AG04449 (cell line): Measurements from ENCODE around the gene EGFLAM.

Experiments
- CTCF ChIA-PET: fragments of 350-600 bp; formaldehyde crosslinking; extraction: SDS; loops from one replicate; lab custom pipeline; 2021; ENCODE audit warnings: antibody characterized with exemption; lab: Yijun Ruan, JAX
- POLR2A ChIA-PET: fragments of 400-600, 350-600 bp; formaldehyde crosslinking; extraction: SDS; loops from one replicate; lab custom pipeline; 2020; ENCODE audit warnings: antibody characterized with exemption, inconsistent platforms; lab: Yijun Ruan, JAX
- DNase-seq: peaks from one replicate; pipeline ENCODE4 v3.0.0-alpha.2; 2010; ENCODE audit warnings: low read depth, low spot score
- H3K4me3 ChIP-seq: 2 replicates; pipeline ENCODE4 v1.5.1; 2011; ENCODE audit warnings: low read depth, mild to moderate bottlenecking, control low read depth, low read length
- TF ChIP-seq, protein P1 (sequence below): IDR thresholded peaks from one replicate; pipeline ENCODE4 v1.5.1; 2011; ENCODE audit warnings: mild to moderate bottlenecking, moderate library complexity, low read length, control low read depth, inconsistent platforms; ENCODE audit not compliant: insufficient read depth; ENCODE audit errors: missing control alignments

The EGFLAM gene

DNA sequence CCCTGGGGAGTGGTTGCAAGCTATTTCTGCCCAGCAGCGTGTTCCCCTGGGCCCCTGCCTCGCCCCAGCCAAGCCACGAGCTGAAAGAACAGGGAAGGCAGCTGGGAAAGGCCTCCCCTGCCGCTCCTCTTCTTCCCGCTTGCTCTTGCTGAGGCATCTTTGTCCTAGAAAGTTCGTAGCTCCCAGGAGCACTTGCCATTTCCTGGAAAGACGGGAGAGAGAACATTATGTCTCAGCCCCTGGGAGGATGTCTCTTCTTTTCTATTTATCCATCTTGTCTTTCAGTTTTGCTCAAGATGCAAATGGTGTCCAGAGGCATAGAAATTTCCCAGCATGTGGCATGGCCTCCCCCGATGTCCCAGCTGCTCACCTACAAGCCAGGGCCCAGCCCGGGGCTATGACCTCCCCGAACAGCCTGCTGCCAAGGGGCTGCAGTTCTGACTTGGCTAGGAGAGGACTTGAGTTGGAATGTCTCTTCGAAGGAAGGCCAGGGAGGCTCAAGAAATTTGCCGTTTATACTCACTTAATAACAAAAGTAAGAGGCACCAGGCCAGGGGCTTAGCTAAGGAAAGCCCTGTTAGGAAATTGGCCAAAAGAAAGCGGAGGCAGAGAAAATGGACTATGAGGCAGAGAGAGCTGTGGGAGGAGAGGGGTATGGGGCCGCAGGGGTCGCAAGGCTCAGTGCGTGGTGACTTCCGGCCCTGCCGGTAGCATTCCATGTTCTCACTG is 210.8 kb downstream of the EGFLAM start:
- DNase-seq, result no peak
- CTCF ChIA-PET, result interaction anchor here (1.1 to 4.2 kb wide), 8 partner anchors 9 to 340 kb away, joined by 3 to 22 read pairs (median 4); no protein-coding TSS in a partner anchor
- H3K4me3 ChIP-seq, result no peak overlapping the region
- TF ChIP-seq, protein P1, sequence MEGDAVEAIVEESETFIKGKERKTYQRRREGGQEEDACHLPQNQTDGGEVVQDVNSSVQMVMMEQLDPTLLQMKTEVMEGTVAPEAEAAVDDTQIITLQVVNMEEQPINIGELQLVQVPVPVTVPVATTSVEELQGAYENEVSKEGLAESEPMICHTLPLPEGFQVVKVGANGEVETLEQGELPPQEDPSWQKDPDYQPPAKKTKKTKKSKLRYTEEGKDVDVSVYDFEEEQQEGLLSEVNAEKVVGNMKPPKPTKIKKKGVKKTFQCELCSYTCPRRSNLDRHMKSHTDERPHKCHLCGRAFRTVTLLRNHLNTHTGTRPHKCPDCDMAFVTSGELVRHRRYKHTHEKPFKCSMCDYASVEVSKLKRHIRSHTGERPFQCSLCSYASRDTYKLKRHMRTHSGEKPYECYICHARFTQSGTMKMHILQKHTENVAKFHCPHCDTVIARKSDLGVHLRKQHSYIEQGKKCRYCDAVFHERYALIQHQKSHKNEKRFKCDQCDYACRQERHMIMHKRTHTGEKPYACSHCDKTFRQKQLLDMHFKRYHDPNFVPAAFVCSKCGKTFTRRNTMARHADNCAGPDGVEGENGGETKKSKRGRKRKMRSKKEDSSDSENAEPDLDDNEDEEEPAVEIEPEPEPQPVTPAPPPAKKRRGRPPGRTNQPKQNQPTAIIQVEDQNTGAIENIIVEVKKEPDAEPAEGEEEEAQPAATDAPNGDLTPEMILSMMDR, result no peak
- POLR2A ChIA-PET, result no interaction called here

GRCh38 chr5:38469707-38470267 is 211.4 kb downstream of the EGFLAM start:
- ChIA-PET CTCF (interaction anchor here (1.3 to 4.2 kb wide), 3 partner anchors 28 to 339 kb away, joined by 4 to 22 read pairs (median 16); no protein-coding TSS in a partner anchor), POLR2A (no interaction called here)
- TF ChIP-seq, protein P1, result no peak
- H3K4me3 ChIP-seq, result no peak overlapping the region
- no peak for DNase-seq

DNA sequence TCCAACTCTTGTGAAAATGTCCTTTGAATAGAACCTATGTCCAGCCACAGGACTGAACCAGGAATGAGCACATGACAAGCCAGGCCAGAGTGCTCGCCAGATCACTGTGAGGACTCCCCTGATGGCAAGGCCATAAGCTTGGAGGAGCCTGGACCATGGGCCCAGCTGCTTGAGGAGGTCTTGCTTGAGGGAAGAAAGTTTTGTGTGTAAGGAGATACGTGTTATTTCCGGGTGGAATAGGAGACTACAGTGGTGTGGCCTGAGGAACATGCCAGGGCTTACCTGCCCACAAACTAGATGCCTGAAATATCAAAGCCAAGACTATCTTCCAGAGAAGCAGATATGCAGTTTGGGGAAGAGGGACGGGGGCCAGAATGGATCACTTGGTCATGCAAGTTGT is 213.3 kb downstream of the EGFLAM start:
- TF ChIP-seq, protein P1, result no peak
- POLR2A ChIA-PET, result no interaction called here
- DNase-seq, result no peak
- no peak overlapping the region for H3K4me3 ChIP-seq
- CTCF ChIA-PET, result no interaction called here

- TF ChIP-seq, protein P1, result no peak
- POLR2A ChIA-PET, result no interaction called here
- no peak overlapping the region for H3K4me3 ChIP-seq
- CTCF ChIA-PET, result interaction anchor here (0.9 to 1.0 kb wide), 2 partner anchors 31 to 78 kb away, joined by 3 to 4 read pairs; no protein-coding TSS in a partner anchor
- no peak for DNase-seq
These were observed 214.2 kb downstream of the EGFLAM start for GRCh38 chr5:38472541-38472940.

DNA sequence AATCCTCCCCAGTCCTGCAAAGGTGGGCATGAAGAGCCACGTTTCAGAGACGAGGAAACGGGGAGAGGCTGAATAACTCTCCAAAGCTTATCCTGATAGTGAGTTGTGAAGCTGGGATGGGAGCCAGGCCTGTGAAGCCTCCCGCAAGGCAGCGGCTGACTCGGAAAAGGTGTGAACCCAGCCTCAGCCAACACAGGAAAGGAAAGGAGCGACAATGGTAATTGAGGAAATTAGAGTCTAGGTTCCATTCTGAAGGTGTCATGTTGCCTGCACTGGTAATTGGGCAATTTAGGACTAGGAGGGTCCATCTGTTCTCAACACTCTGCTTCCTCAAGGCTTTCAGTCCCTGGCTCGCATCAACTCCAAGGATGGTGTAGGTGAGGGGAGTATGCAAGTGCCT is 214.6 kb downstream of the EGFLAM start:
- DNase-seq, result no peak

GRCh38 chr5:38478166-38478565 is 219.8 kb downstream of the EGFLAM start:
- DNase-seq, result no peak
- ChIA-PET POLR2A (no interaction called here), CTCF (interaction anchor here (1.5 kb wide), 2 partner anchors 10 to 95 kb away, joined by 5 to 6 read pairs; no protein-coding TSS in a partner anchor)
- no peak overlapping the region for H3K4me3 ChIP-seq
- TF ChIP-seq, protein P1, result no peak

More for the DNA sequence above, 214.6 kb downstream of the EGFLAM start:
- no peak overlapping the region for H3K4me3 ChIP-seq
- POLR2A ChIA-PET, result no interaction called here
- TF ChIP-seq, protein P1, result no peak
- CTCF ChIA-PET, result interaction anchor here (0.9 to 1.0 kb wide), 3 partner anchors 28 to 77 kb away, joined by 3 to 4 read pairs (median 3); no protein-coding TSS in a partner anchor
